ENCODE data around the gene MARCO.

DNA sequence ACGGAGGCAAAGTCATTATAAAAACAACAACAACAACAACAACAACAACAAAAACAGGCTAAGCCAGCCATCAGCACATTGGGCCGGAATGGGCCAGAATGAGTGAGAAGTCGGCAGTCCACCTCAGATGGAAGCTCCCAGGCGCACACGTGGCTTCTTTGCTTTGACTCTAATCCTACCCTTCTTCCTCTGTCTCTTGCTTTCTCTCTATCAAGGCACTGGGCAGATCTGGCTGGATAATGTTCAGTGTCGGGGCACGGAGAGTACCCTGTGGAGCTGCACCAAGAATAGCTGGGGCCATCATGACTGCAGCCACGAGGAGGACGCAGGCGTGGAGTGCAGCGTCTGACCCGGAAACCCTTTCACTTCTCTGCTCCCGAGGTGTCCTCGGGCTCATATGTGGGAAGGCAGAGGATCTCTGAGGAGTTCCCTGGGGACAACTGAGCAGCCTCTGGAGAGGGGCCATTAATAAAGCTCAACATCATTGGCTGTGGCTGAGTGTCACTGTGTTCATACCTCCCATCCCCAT, 52.2 kb downstream of the MARCO start:
- TF ChIP-seq, protein P1, sequence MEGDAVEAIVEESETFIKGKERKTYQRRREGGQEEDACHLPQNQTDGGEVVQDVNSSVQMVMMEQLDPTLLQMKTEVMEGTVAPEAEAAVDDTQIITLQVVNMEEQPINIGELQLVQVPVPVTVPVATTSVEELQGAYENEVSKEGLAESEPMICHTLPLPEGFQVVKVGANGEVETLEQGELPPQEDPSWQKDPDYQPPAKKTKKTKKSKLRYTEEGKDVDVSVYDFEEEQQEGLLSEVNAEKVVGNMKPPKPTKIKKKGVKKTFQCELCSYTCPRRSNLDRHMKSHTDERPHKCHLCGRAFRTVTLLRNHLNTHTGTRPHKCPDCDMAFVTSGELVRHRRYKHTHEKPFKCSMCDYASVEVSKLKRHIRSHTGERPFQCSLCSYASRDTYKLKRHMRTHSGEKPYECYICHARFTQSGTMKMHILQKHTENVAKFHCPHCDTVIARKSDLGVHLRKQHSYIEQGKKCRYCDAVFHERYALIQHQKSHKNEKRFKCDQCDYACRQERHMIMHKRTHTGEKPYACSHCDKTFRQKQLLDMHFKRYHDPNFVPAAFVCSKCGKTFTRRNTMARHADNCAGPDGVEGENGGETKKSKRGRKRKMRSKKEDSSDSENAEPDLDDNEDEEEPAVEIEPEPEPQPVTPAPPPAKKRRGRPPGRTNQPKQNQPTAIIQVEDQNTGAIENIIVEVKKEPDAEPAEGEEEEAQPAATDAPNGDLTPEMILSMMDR (IDR thresholded peaks at IDR 0.05) = no peak
- TF ChIP-seq EZH2 (IDR thresholded peaks at IDR 0.05; ENCODE audit: borderline replicate concordance, insufficient read depth, low read depth, low read length, poor library complexity, severe bottlenecking) = no peak

Measured in B cell (primary cell).